Lower leg skin (tissue), 4 donors: Measurements from ENCODE around the gene KRT84. TPM values are rescaled to one million over a fixed set of nuclear protein-coding genes. Genes with fewer than 3 reads are reported as not detected.

ENCODE experiments used
- DNase-seq, 2 donors: peaks; one replicate each; pipeline ENCODE4 v3.0.0-alpha.2; 2019; ENCODE audit warnings: low spot score in 2 of 2
- H3K4me3 ChIP-seq: fragments of 200-600 bp; sonication (generic); 2 replicates; pipeline ENCODE4 v1.5.1; 2017; ENCODE audit warnings: mild to moderate bottlenecking, low read depth; ENCODE audit not compliant: poor library complexity, severe bottlenecking
- CTCF ChIP-seq, 3 donors: fragments of 450-650 bp; IDR thresholded peaks; one replicate each; pipeline ENCODE4 v1.5.1; 2016; ENCODE audit warnings: antibody characterized with exemption in 3 of 3, mild to moderate bottlenecking in 3 of 3, moderate library complexity in 2 of 3
- POLR2A ChIP-seq, 2 donors: fragments of 450-650 bp; IDR thresholded peaks; one replicate each; pipeline ENCODE4 v1.6.1; 2016 to 2017; ENCODE audit warnings: antibody characterized with exemption in 2 of 2, mild to moderate bottlenecking in 1 of 2, moderate library complexity in 1 of 2
- WGBS, 2 donors: methylation state at CpG; one replicate each; pipeline ENCODE4 v1.1.5; 2018; 5-methylcytosine and 5-hydroxymethylcytosine counted together
- intact Hi-C: fragments of 100-400 bp; cut with DNase I; formaldehyde crosslinking; loops from one replicate; pipeline ENCODE4 v1.15.0; 2023; ENCODE audit warnings: low total_unique reads
- total RNA-seq, 4 donors: library from RNA; depleted of rRNA; stranded (reverse); fragments of >200 nt; gene quantifications; one replicate each; pipeline ENCODE4 v1.1.0, GENCODE V29; 2016

The KRT84 gene
- total RNA-seq, 4 donors from 2014 or later, result 0.46 to 0.75 TPM; not detected in 2

DNA sequence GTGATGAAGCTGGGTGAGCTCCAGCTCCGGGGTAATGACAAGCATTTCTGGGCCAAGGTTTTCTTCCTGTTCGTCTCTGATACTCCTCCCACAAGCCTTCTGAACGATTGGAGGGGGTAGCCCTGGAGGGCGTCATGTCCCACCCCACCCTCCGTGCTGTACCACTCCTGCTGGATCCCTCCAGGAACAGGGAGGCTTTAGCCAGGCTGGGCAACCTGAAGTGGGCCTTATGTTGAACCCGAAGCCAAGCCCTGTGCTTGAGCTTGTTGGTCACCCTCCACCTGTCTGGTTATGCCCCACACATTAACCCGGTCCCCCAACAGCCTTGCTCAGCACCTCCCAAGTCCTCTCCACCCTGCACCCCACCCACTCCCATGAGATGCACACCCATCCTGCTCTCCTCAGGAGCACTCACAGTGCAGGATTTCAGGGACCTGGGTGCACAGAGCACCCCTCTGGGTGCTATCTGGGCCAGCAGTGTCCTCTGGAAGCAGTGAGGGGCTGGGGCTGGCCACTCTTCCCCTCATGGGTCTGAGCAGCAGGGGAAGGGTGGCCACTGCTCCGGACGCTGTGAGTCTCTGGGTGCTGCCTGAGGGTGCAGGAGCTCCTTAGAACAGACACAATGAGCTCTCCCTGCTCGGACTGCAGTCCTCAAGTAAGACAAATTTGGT, 57.5 kb downstream of the KRT84 start:
- DNase-seq, result no peak
- 53 to 59% methylated on average over 10 of the region's 10 CpGs for WGBS, 2 donors
- no peak overlapping the region for H3K4me3 ChIP-seq
- no peak for TF ChIP-seq POLR2A (IDR thresholded peaks at IDR 0.05)
- no peak for TF ChIP-seq CTCF (IDR thresholded peaks at IDR 0.05)
- intact Hi-C loops, result loop anchor here (5.0 kb wide), 1 partner anchor 171 kb away; no protein-coding TSS in a partner anchor

Other genes starting within 250 kb of the KRT84 start
- gene KRT80, start 193.6 kb downstream of the KRT84 start, total RNA-seq, result 100 to 1,000 TPM; 269 to 349 (median 275) TPM
- 100 to 1,000 TPM in 2 of 4 donors, 10 to 100 TPM in 2; 28.2 to 206 (median 125) TPM for gene KRT7, start 152.4 kb downstream of the KRT84 start, total RNA-seq
- gene KRT86, start 111.0 kb downstream of the KRT84 start, total RNA-seq, result 100 to 1,000 TPM in 1 of 4 donors, 1 to 10 TPM in 1, under 1 TPM in 1, not detected in 1; 0.86 to 298 (median 10.0) TPM
- gene KRT81, start 94.1 kb downstream of the KRT84 start, total RNA-seq, result 100 to 1,000 TPM in 1 of 4 donors, 10 to 100 TPM in 1, under 1 TPM in 1, not detected in 1; 0.37 to 204 (median 10.6) TPM
- gene KRT83, start 64.3 kb downstream of the KRT84 start, total RNA-seq, result 10 to 100 TPM in 1 of 4 donors, 1 to 10 TPM in 1, not detected in 2; 2.1 to 34.7 TPM
- gene KRT85, start 18.2 kb downstream of the KRT84 start, total RNA-seq, result 100 to 1,000 TPM in 1 of 4 donors, 1 to 10 TPM in 1, under 1 TPM in 1, not detected in 1; 0.15 to 101 (median 8.3) TPM
- 10 to 100 TPM in 1 of 4 donors, under 1 TPM in 1, not detected in 2; 0.46 to 10.3 TPM for gene KRT82, start 20.7 kb upstream of the KRT84 start, total RNA-seq
- gene KRT75, start 48.7 kb upstream of the KRT84 start, total RNA-seq, result 10 to 100 TPM in 1 of 4 donors, 1 to 10 TPM in 3; 1.6 to 31.9 (median 4.9) TPM
- gene KRT6B, start 66.5 kb upstream of the KRT84 start, total RNA-seq, result 100 to 1,000 TPM in 2 of 4 donors, 10 to 100 TPM in 2; 49.8 to 441 (median 157) TPM
- 10 to 100 TPM in 1 of 4 donors, 1 to 10 TPM in 1, under 1 TPM in 1, not detected in 1; 0.13 to 11.0 (median 1.0) TPM for gene KRT6C, start 88.2 kb upstream of the KRT84 start, total RNA-seq
- 100 to 1,000 TPM in 2 of 4 donors, 10 to 100 TPM in 2; 75.3 to 617 (median 182) TPM for gene KRT6A, start 107.6 kb upstream of the KRT84 start, total RNA-seq
- 1,000 to 10,000 TPM; 2,541 to 6,567 (median 4,278) TPM for gene KRT5, start 134.7 kb upstream of the KRT84 start, total RNA-seq
- 10 to 100 TPM in 1 of 4 donors, 1 to 10 TPM in 1, under 1 TPM in 1, not detected in 1; 0.32 to 61.7 (median 1.6) TPM for gene KRT71, start 167.5 kb upstream of the KRT84 start, total RNA-seq
- gene KRT74, start 188.2 kb upstream of the KRT84 start, total RNA-seq, result 10 to 100 TPM in 1 of 4 donors, 1 to 10 TPM in 1, under 1 TPM in 2; 0.30 to 14.6 (median 0.82) TPM
- gene KRT72, start 215.8 kb upstream of the KRT84 start, total RNA-seq, result 10 to 100 TPM in 2 of 4 donors, 1 to 10 TPM in 1, under 1 TPM in 1; 0.42 to 14.0 (median 7.1) TPM
- 10 to 100 TPM in 1 of 4 donors, 1 to 10 TPM in 3; 3.0 to 15.3 (median 6.0) TPM for gene KRT73, start 232.9 kb upstream of the KRT84 start, total RNA-seq